Hair follicular keratinocyte (primary cell): ENCODE data around the gene SANBR. TPM values are rescaled to one million over a fixed set of nuclear protein-coding genes. Genes with fewer than 3 reads are reported as not detected.

ENCODE experiments used
- total RNA-seq: library from RNA; depleted of rRNA; stranded (reverse); fragments of >200 nt; gene quantifications from 2 replicates; pipeline ENCODE4 v1.2.3, GENCODE V29; 2015

Gene SANBR
- 5.2 and 6.6 TPM in 2 replicates for total RNA-seq

GRCh38 chr2:61065714-61066709, at the start of gene SANBR:
SANBR (plus strand) TSS chr2:61065871; CDS start chr2:61070351, 4,480 bp downstream.

GRCh38 chr2:61017556-61018317, 47.9 kb upstream of the SANBR start, which contains the start of the genes PEX13 and PUS10:
PEX13 (plus strand) TSS chr2:61017720; CDS start chr2:61017760, 40 bp downstream.
PUS10 (minus strand) TSS chr2:61018255; CDS start chr2:61011890, 6,365 bp downstream.

Other genes with a start within 250 kb of the SANBR start
- 5.9 and 8.2 TPM in 2 replicates for gene REL, start 184.3 kb upstream of the SANBR start, total RNA-seq
- 38.3 and 44.7 TPM in 2 replicates for gene PEX13, start 48.2 kb upstream of the SANBR start, total RNA-seq
- 1.8 and 2.3 TPM in 2 replicates for gene PUS10, start 47.6 kb upstream of the SANBR start, total RNA-seq
- gene C2orf74, start 96.3 kb downstream of the SANBR start, total RNA-seq = 8.7 and 13.7 TPM in 2 replicates